Neural progenitor cell (in vitro differentiated cells): ENCODE measurements around the gene SARDH. TPM values are rescaled to one million over a fixed set of nuclear protein-coding genes. Genes with fewer than 3 reads are reported as not detected.

Experiments
- DNase-seq: peaks from one replicate; pipeline ENCODE4 v3.0.0-alpha.2; 2016; ENCODE audit warnings: low spot score
- H2AFZ ChIP-seq: fragments of 200-600 bp; sonication (generic); replicated peaks from 2 replicates; pipeline ENCODE4 v1.6.1; 2016; ENCODE audit warnings: antibody characterized with exemption
- H3F3A ChIP-seq: fragments of 200-600 bp; sonication (generic); 2 replicates; pipeline ENCODE4 v1.6.1; 2016; ENCODE audit warnings: antibody characterized with exemption, low read depth
- H3K27ac ChIP-seq: fragments of 200-600 bp; sonication (generic); 2 replicates; pipeline ENCODE4 v1.5.1; 2016; ENCODE audit warnings: mild to moderate bottlenecking
- H3K27me3 ChIP-seq: fragments of 200-600 bp; sonication (generic); 2 replicates; pipeline ENCODE4 v1.6.1; 2016; ENCODE audit warnings: mild to moderate bottlenecking, moderate library complexity
- H3K36me3 ChIP-seq: fragments of 200-600 bp; sonication (generic); 2 replicates; pipeline ENCODE4 v1.5.1; 2016
- H3K4me1 ChIP-seq: fragments of 200-600 bp; sonication (generic); 2 replicates; pipeline ENCODE4 v1.6.1; 2016; ENCODE audit warnings: mixed run types
- H3K4me2 ChIP-seq: fragments of 200-600 bp; sonication (generic); 2 replicates; pipeline ENCODE4 v1.6.1; 2016
- H3K4me3 ChIP-seq: fragments of 200-600 bp; sonication (generic); 2 replicates; pipeline ENCODE4 v1.5.1; 2016
- H3K79me2 ChIP-seq: fragments of 200-600 bp; sonication (generic); 2 replicates; pipeline ENCODE4 v1.6.1; 2016; ENCODE audit warnings: low read depth
- H3K9ac ChIP-seq: fragments of 200-600 bp; sonication (generic); 2 replicates; pipeline ENCODE4 v1.6.1; 2016
- H3K9me3 ChIP-seq: fragments of 200-600 bp; sonication (generic); 2 replicates; pipeline ENCODE4 v1.5.1; 2016; ENCODE audit warnings: low read depth
- H4K20me1 ChIP-seq: fragments of 200-600 bp; sonication (generic); 2 replicates; pipeline ENCODE4 v1.6.1; 2016; ENCODE audit warnings: low read depth
- H3K27ac Mint-ChIP-seq: 3 replicates; pipeline ENCODE4 v1.8.0; 2021; ENCODE audit warnings: mixed read lengths
- H3K27me3 Mint-ChIP-seq: 2 replicates; pipeline ENCODE4 v1.8.0; 2022; ENCODE audit warnings: low read depth, mild to moderate bottlenecking, inconsistent platforms, moderate library complexity, mixed read lengths; ENCODE audit not compliant: insufficient read depth
- H3K36me3 Mint-ChIP-seq: 3 replicates; pipeline ENCODE4 v1.8.0; 2021; ENCODE audit warnings: mixed read lengths
- H3K4me1 Mint-ChIP-seq: 3 replicates; pipeline ENCODE4 v1.8.0; 2021; ENCODE audit warnings: mixed read lengths
- H3K4me3 Mint-ChIP-seq: 3 replicates; pipeline ENCODE4 v1.8.0; 2021; ENCODE audit warnings: mild to moderate bottlenecking, moderate library complexity, mixed read lengths
- H3K9me3 Mint-ChIP-seq: 3 replicates; pipeline ENCODE4 v1.8.0; 2020; ENCODE audit warnings: mixed read lengths
- CTCF ChIP-seq: fragments of 200-600 bp; sonication (generic); IDR thresholded peaks from 2 replicates; pipeline ENCODE4 v1.5.1; 2017; ENCODE audit warnings: antibody characterized with exemption, mild to moderate bottlenecking
- EZH2 ChIP-seq: fragments of 200-600 bp; sonication (generic); IDR thresholded peaks from 2 replicates; pipeline ENCODE4 v1.6.1; 2017; ENCODE audit warnings: antibody characterized with exemption, mild to moderate bottlenecking, moderate library complexity
- EZH2phosphoT487 ChIP-seq: fragments of 200-600 bp; sonication (generic); IDR thresholded peaks from 2 replicates; pipeline ENCODE4 v1.6.1; 2017; ENCODE audit warnings: antibody characterized with exemption
- total RNA-seq: library from RNA; depleted of rRNA; stranded (reverse); fragments of >200 nt; gene quantifications from 2 replicates; pipeline ENCODE4 v1.2.3, GENCODE V29; 2015; ENCODE audit warnings: low replicate concordance

The SARDH gene
- total RNA-seq, 1 donor from 2014 or later: 3.9 TPM

GRCh38 chr9:133775951-133776905 lies 38.1 kb upstream of the SARDH start:
- Histone ChIP-seq H3K9me3 (no peaks in the 10 kb centered on the region), H2AFZ (no peak overlapping the region), H3K27me3 (no peaks in the 10 kb centered on the region), H3K9ac (no peak overlapping the region), H3F3A (no peaks in the 10 kb centered on the region), H3K79me2 (no peaks in the 10 kb centered on the region), H4K20me1 (no peaks in the 10 kb centered on the region), H3K4me3 (no peak overlapping the region), H3K4me1 (no peaks in the 10 kb centered on the region), H3K4me2 (no peak overlapping the region), H3K36me3 (no peaks in the 10 kb centered on the region), H3K27ac (no peak overlapping the region)
- peaks cover 8% of the 10 kb centered on the region for H3K36me3 Mint-ChIP-seq
- H3K9me3 Mint-ChIP-seq: no peaks in the 10 kb centered on the region
- H3K4me3 Mint-ChIP-seq: no peak overlapping the region
- no peaks in the 10 kb centered on the region for H3K4me1 Mint-ChIP-seq
- no peak for TF ChIP-seq EZH2phosphoT487
- no peak for TF ChIP-seq EZH2
- no peak for TF ChIP-seq CTCF
- DNase-seq: no peak
- H3K27ac Mint-ChIP-seq: no peak overlapping the region
- peaks cover 3% of the 10 kb centered on the region for H3K27me3 Mint-ChIP-seq

DNA sequence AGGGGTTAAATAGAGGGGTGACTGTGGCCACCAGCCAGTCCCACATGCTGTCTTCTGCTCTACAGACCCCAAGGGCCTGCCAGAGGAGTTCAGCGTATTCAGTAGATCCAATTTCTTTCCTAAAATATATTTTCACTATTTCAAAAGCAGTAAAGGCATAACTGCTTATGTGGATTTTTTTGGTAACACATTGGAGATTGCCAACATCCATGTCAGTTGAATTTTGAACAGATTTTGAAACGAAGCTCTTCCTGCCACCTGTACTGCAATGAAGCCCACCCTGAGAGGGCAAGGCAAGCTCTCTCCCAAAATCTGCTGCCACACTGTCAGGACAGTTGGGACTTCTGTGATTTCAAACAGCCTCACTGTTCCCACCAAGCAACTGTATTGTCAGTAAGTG lies 37.1 kb upstream of the SARDH start:
- no peak overlapping the region for H3K4me3 ChIP-seq
- Mint-ChIP-seq H3K4me3 (no peak overlapping the region), H3K36me3 (peaks cover 14% of the 10 kb centered on the region), H3K9me3 (no peaks in the 10 kb centered on the region), H3K27me3 (peaks cover 3% of the 10 kb centered on the region), H3K4me1 (no peaks in the 10 kb centered on the region), H3K27ac (no peak overlapping the region)
- no peak for TF ChIP-seq EZH2phosphoT487
- no peak for TF ChIP-seq EZH2
- no peak for TF ChIP-seq CTCF
- no peak overlapping the region for H2AFZ ChIP-seq
- no peaks in the 10 kb centered on the region for H4K20me1 ChIP-seq
- H3K79me2 ChIP-seq: no peaks in the 10 kb centered on the region
- no peak for DNase-seq
- H3K27ac ChIP-seq: no peak overlapping the region
- no peaks in the 10 kb centered on the region for H3K4me1 ChIP-seq
- H3K27me3 ChIP-seq: no peaks in the 10 kb centered on the region
- H3K9me3 ChIP-seq: no peaks in the 10 kb centered on the region
- no peaks in the 10 kb centered on the region for H3F3A ChIP-seq
- H3K36me3 ChIP-seq: no peaks in the 10 kb centered on the region
- no peak overlapping the region for H3K9ac ChIP-seq
- H3K4me2 ChIP-seq: no peak overlapping the region

GRCh38 chr9:133774799-133775198 lies 36.6 kb upstream of the SARDH start:
- H3K27me3 Mint-ChIP-seq: peaks cover 2% of the 10 kb centered on the region
- no peaks in the 10 kb centered on the region for H3K4me1 Mint-ChIP-seq
- Histone ChIP-seq H3K27ac (no peak overlapping the region), H3K27me3 (no peaks in the 10 kb centered on the region), H3K4me3 (no peak overlapping the region), H2AFZ (no peak overlapping the region), H3K36me3 (no peaks in the 10 kb centered on the region), H3K9ac (no peak overlapping the region), H3K9me3 (no peaks in the 10 kb centered on the region), H3K4me1 (no peaks in the 10 kb centered on the region), H3K4me2 (no peak overlapping the region), H3F3A (no peaks in the 10 kb centered on the region), H3K79me2 (no peaks in the 10 kb centered on the region), H4K20me1 (no peaks in the 10 kb centered on the region)
- TF ChIP-seq EZH2phosphoT487 (no peak), EZH2 (no peak), CTCF (no peak)
- peaks cover 14% of the 10 kb centered on the region for H3K36me3 Mint-ChIP-seq
- no peak overlapping the region for H3K27ac Mint-ChIP-seq
- no peak for DNase-seq
- no peak overlapping the region for H3K4me3 Mint-ChIP-seq
- no peaks in the 10 kb centered on the region for H3K9me3 Mint-ChIP-seq
